Bronchial epithelial cell (primary cell): ENCODE results near the gene EBPL. TPM values are rescaled to one million over a fixed set of nuclear protein-coding genes. Genes with fewer than 3 reads are reported as not detected.
A peak's percentile ranks its signal among the peaks of the same experiment; 100 is the strongest.

Source experiments
- DNase-seq: peaks from one replicate; pipeline ENCODE4 v3.0.0-alpha.2; 2010; ENCODE audit warnings: low read depth
- FAIRE-seq: peaks from 2 replicates; lab custom pipeline; 2011; peaks lifted over from hg19 to GRCh38; lab: Jason Lieb, UNC
- H3K27me3 ChIP-seq: 2 replicates; pipeline ENCODE4 v1.5.1; 2011; ENCODE audit warnings: low read length; ENCODE audit not compliant: control insufficient read depth, insufficient read depth
- H3K36me3 ChIP-seq: 2 replicates; pipeline ENCODE4 v1.5.1; 2011; ENCODE audit warnings: low read length; ENCODE audit not compliant: control insufficient read depth, insufficient read depth
- H3K4me3 ChIP-seq: 2 replicates; pipeline ENCODE4 v1.5.1; 2011; ENCODE audit warnings: mild to moderate bottlenecking, low read depth, low read length, control low read depth
- CTCF ChIP-seq: IDR thresholded peaks from 2 replicates; pipeline ENCODE4 v1.5.1; 2011; ENCODE audit warnings: mild to moderate bottlenecking, moderate library complexity, low read length, control low read depth, inconsistent platforms; ENCODE audit not compliant: insufficient read depth, severe bottlenecking
- total RNA-seq: library from RNA; depleted of rRNA; stranded (reverse); fragments of >200 nt; gene quantifications from 2 replicates; pipeline ENCODE4 v1.2.1, GENCODE V29; 2014

Gene EBPL
- total RNA-seq, 1 donor from 2014 or later: 146 TPM

GRCh38 chr13:49694446-49694845, 3.2 kb upstream of the EBPL start:
- FAIRE-seq (no peak), DNase-seq (no peak)
- H3K4me3 ChIP-seq: no peak overlapping the region
- TF ChIP-seq CTCF: no peak
- no peaks in the 10 kb centered on the region for H3K36me3 ChIP-seq
- H3K27me3 ChIP-seq: no peaks in the 10 kb centered on the region

GRCh38 chr13:49693877-49694276, 2.6 kb upstream of the EBPL start:
- Histone ChIP-seq H3K27me3 (no peaks in the 10 kb centered on the region), H3K36me3 (no peaks in the 10 kb centered on the region), H3K4me3 (no peak overlapping the region)
- FAIRE-seq: no peak
- DNase-seq: no peak
- TF ChIP-seq CTCF: no peak

- H3K36me3 ChIP-seq: no peaks in the 10 kb centered on the region
- DNase-seq: peak; percentile 47
- no peak for TF ChIP-seq CTCF
- no peak for FAIRE-seq
- no peak overlapping the region for H3K4me3 ChIP-seq
- no peaks in the 10 kb centered on the region for H3K27me3 ChIP-seq
These were observed 2.0 kb upstream of the EBPL start for GRCh38 chr13:49693191-49693733.

GRCh38 chr13:49690133-49690994, 922 bp downstream of the EBPL start:
- FAIRE-seq: no peak
- peak overlapping the region; percentile 76 for H3K4me3 ChIP-seq
- H3K36me3 ChIP-seq: peaks cover 14% of the 10 kb centered on the region
- DNase-seq: peak; percentile 69
- no peak for TF ChIP-seq CTCF
- H3K27me3 ChIP-seq: no peaks in the 10 kb centered on the region

- no peak for TF ChIP-seq CTCF
- Histone ChIP-seq H3K4me3 (no peak overlapping the region), H3K27me3 (no peaks in the 10 kb centered on the region), H3K36me3 (peaks cover 17% of the 10 kb centered on the region)
- DNase-seq (no peak), FAIRE-seq (no peak)
These were observed 7.8 kb downstream of the EBPL start for GRCh38 chr13:49683489-49683888.
